ENCODE measurements around the gene C12orf43.

The C12orf43 gene

DNA sequence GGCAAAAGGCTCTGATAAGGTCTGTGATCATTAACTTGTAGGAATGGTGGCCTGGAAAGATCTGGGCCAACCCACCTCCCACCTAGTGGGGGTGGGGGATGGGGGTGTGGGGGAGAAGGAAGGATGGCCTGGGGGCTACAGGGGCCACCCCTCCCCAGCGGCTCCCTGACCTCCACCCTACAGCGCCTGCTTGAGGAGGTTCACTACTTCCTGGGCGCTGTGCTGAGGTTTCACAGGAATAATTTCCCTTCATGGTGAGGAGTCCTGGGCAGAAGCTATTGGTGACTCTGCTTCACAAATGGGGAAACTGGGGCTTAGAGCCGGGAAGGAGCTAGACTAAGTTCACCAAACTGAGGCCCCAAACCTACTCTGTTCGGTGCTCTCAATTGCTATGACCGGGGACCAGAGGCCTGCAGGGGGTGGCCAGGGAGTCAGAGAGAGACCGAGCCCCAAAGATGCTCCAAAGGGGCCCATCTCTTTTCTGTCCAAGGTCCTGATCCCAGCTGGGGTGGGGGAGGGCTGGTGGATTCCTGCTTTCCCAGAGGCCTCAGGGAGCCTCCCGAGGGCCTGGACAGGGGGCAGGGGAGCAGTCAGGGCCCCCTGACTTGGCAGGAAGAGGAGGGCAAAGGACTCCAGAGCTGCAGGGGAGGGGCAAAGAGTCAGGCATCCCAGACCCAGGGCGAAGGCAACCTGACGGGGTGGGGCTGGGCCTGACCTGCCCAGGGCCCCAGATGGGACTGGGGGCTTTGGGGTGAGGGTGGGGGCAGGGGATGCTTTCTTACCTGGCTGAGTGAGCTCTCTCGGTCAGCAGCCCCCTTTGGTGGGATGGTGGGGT lies 36.2 kb downstream of the C12orf43 start:
- no peaks in the 10 kb centered on the region for H3K27me3 ChIP-seq
- H3K9me3 ChIP-seq: no peaks in the 10 kb centered on the region
- no peaks in the 10 kb centered on the region for H3K36me3 ChIP-seq
- H3K4me3 ChIP-seq (ENCODE audit: low read depth in 1 of 2, low read length in 1 of 2): no peak overlapping the region
- H3K27ac ChIP-seq: no peak overlapping the region
- TF ChIP-seq, protein P1, sequence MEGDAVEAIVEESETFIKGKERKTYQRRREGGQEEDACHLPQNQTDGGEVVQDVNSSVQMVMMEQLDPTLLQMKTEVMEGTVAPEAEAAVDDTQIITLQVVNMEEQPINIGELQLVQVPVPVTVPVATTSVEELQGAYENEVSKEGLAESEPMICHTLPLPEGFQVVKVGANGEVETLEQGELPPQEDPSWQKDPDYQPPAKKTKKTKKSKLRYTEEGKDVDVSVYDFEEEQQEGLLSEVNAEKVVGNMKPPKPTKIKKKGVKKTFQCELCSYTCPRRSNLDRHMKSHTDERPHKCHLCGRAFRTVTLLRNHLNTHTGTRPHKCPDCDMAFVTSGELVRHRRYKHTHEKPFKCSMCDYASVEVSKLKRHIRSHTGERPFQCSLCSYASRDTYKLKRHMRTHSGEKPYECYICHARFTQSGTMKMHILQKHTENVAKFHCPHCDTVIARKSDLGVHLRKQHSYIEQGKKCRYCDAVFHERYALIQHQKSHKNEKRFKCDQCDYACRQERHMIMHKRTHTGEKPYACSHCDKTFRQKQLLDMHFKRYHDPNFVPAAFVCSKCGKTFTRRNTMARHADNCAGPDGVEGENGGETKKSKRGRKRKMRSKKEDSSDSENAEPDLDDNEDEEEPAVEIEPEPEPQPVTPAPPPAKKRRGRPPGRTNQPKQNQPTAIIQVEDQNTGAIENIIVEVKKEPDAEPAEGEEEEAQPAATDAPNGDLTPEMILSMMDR (IDR thresholded peaks at IDR 0.05): no peak
- H3K4me1 ChIP-seq (ENCODE audit: control insufficient read depth in 1 of 2, insufficient read depth in 1 of 2, low read depth in 1 of 2, low read length in 1 of 2): no peaks in the 10 kb centered on the region

DNA sequence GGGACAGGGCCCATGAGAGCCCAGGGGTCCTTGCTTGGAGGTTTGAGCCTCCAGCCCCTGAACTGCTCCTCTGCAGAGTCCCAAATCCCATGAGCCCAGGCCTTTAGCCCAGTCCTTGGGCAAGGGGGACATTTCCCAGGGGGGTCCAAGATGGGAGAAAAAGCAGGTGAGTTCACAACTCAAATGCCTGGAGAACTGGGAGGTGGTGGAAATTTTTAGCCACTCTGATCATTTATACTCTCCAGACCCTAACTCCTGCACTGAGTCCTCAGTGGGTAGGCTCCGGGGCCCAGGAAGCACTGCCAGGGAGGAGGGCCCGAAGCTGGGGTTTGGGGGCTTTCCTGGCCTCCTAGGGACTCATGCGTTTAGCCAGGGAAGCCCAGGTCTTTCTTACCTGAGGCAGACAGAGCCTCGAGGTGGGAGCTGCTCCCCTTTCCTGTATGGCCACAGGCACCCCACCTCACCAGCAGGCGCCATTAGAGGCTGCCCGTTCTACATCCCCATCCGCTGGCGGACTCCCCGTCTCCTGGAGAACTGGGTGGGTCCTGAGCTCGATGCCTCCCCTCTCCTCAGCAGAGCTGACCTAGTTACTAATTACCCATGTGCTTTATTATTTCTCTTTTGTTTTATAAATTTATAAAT lies 36.9 kb downstream of the C12orf43 start:
- TF ChIP-seq, protein P1 (IDR thresholded peaks at IDR 0.05): no peak
- Histone ChIP-seq H3K4me3 (ENCODE audit: low read depth in 1 of 2, low read length in 1 of 2) (no peak overlapping the region), H3K9me3 (no peaks in the 10 kb centered on the region), H3K27me3 (no peaks in the 10 kb centered on the region), H3K27ac (no peak overlapping the region), H3K4me1 (ENCODE audit: control insufficient read depth in 1 of 2, insufficient read depth in 1 of 2, low read depth in 1 of 2, low read length in 1 of 2) (no peaks in the 10 kb centered on the region), H3K36me3 (no peaks in the 10 kb centered on the region)

DNA sequence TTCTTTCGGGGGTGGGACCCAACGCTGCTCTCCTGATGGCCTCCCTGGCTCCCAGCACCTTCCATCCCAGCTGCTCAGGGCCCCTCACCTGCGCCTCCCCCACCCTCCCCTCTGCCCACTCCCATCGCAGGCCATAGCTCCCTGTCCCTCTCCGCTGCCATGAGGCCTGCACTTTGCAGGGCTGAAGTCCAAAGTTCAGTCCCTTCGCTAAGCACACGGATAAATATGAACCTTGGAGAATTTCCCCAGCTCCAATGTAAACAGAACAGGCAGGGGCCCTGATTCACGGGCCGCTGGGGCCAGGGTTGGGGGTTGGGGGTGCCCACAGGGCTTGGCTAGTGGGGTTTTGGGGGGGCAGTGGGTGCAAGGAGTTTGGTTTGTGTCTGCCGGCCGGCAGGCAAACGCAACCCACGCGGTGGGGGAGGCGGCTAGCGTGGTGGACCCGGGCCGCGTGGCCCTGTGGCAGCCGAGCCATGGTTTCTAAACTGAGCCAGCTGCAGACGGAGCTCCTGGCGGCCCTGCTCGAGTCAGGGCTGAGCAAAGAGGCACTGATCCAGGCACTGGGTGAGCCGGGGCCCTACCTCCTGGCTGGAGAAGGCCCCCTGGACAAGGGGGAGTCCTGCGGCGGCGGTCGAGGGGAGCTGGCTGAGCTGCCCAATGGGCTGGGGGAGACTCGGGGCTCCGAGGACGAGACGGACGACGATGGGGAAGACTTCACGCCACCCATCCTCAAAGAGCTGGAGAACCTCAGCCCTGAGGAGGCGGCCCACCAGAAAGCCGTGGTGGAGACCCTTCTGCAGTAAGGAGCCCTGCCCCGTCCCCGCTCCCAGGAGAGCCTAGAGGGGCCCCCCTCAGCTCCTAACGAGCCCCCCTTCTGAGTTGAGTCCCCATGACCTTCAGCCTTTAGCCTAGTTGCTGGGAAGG lies 37.7 kb downstream of the C12orf43 start, which contains the start of gene HNF1A:
HNF1A (plus strand) TSS at position 248 of the 924 bp plus-strand sequence; CDS start at position 474, 226 bp downstream.
- H3K27me3 ChIP-seq: no peaks in the 10 kb centered on the region
- H3K4me3 ChIP-seq (ENCODE audit: low read depth in 1 of 2, low read length in 1 of 2): no peak within 1 kb of the TSS
- no peaks in the 10 kb centered on the region for H3K9me3 ChIP-seq
- TF ChIP-seq, protein P1 (IDR thresholded peaks at IDR 0.05): no peak
- no peaks in the 10 kb centered on the region for H3K4me1 ChIP-seq (ENCODE audit: control insufficient read depth in 1 of 2, insufficient read depth in 1 of 2, low read depth in 1 of 2, low read length in 1 of 2)
- H3K36me3 ChIP-seq: no peaks in the 10 kb centered on the region
- H3K27ac ChIP-seq: no peak within 1 kb of the TSS

DNA sequence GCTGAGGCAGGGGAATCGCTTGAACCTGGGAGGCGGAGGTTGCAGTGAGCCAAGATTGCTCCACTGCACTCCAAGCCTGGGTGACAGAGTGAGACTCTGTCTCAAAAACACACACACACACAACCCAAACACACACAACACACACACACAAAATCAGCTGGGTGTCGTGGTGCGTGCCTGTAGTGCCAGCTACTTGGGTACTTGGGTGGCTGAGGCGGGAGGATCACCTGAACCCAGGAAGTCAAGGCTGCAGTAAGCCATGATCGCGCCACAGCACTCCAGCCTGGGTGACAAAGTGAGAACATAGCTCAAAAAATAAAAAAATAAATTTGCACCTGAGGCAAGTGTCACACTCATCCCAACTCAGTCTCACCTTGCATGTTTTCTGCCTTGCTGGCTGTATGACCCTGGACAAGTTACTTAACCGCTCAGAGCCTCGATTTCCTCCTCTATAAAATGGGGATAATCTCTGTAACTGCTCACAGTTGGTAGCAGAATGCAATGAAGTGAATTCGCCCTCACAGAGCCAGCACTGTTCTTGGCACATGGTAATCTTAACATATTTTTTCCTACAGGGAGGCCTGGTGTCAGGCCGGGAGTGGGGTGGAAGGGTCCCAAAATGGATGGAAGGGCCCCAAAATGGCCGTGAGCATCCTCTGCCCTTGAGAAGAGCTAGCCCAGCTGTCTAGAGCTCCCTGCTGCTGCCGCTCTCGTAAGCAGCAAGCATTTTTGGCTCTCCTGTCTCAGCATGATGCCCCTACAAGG lies 38.6 kb downstream of the C12orf43 start:
- Histone ChIP-seq H3K27me3 (no peaks in the 10 kb centered on the region), H3K4me3 (ENCODE audit: low read depth in 1 of 2, low read length in 1 of 2) (no peak overlapping the region)
- TF ChIP-seq, protein P1 (IDR thresholded peaks at IDR 0.05): no peak

More for the DNA sequence above, 38.6 kb downstream of the C12orf43 start:
- Histone ChIP-seq H3K4me1 (ENCODE audit: control insufficient read depth in 1 of 2, insufficient read depth in 1 of 2, low read depth in 1 of 2, low read length in 1 of 2) (no peaks in the 10 kb centered on the region), H3K27ac (no peak overlapping the region), H3K36me3 (no peaks in the 10 kb centered on the region), H3K9me3 (no peaks in the 10 kb centered on the region)
